T47D (cell line): ENCODE measurements around the gene SERPINA1.

Experiments used
- DNase-seq, 2 experiments: peaks; one replicate each; pipeline versions ENCODE4 v3.0.0 to v3.0.0-alpha.2; 2011 to 2012; ENCODE audit warnings: low read depth in 1 of 2, low spot score in 1 of 2
- JUND ChIP-seq: IDR thresholded peaks from 2 replicates; pipeline ENCODE4 v1.6.1; 2012; ENCODE audit warnings: low read depth
- in situ Hi-C: cut with HindIII; loops from 2 replicates; pipeline ENCODE4 v1.10.0; 2016; ENCODE audit warnings: low sequenced_read_pairs, low pct_unique_long_range_greater_than_20kb

Gene SERPINA1

GRCh38 chr14:94395282-94395887 is 7.0 kb upstream of the SERPINA1 start:
- in situ Hi-C loops = no loop called here
- no peak for TF ChIP-seq JUND

GRCh38 chr14:94394581-94395207 is 6.3 kb upstream of the SERPINA1 start:
- DNase-seq = peak in 1 of 2 experiments; percentile 77
- in situ Hi-C loops = no loop called here

More at GRCh38 chr14:94395282-94395887, 7.0 kb upstream of the SERPINA1 start:
- DNase-seq = no peak

GRCh38 chr14:94394025-94394493 is 5.7 kb upstream of the SERPINA1 start:
- no peak for TF ChIP-seq JUND
- no peak for DNase-seq
- in situ Hi-C loops = no loop called here

More at GRCh38 chr14:94394581-94395207, 6.3 kb upstream of the SERPINA1 start:
- TF ChIP-seq JUND = no peak

- DNase-seq = no peak
- TF ChIP-seq JUND = no peak
- in situ Hi-C loops = no loop called here
Observed at GRCh38 chr14:94393474-94393873, 5.1 kb upstream of the SERPINA1 start.

GRCh38 chr14:94392510-94392935 is 4.1 kb upstream of the SERPINA1 start:
- in situ Hi-C loops = no loop called here
- DNase-seq = no peak
- TF ChIP-seq JUND = no peak

- in situ Hi-C loops = no loop called here
- DNase-seq = peak in 1 of 2 experiments; percentile 50
- no peak for TF ChIP-seq JUND
Observed at GRCh38 chr14:94391281-94391975, 3.0 kb upstream of the SERPINA1 start.

GRCh38 chr14:94390372-94391086 is 2.1 kb upstream of the SERPINA1 start:
- in situ Hi-C loops = no loop called here
- TF ChIP-seq JUND = no peak
- DNase-seq = peak; percentile 47 to 100

GRCh38 chr14:94389731-94390371 is 1.4 kb upstream of the SERPINA1 start:
- TF ChIP-seq JUND = no peak
- no peak for DNase-seq
- in situ Hi-C loops = no loop called here

- no peak for TF ChIP-seq JUND
- in situ Hi-C loops = no loop called here
- no peak for DNase-seq
Observed at GRCh38 chr14:94389104-94389469, 685 bp upstream of the SERPINA1 start.

- no peak for DNase-seq
- TF ChIP-seq JUND = no peak
- in situ Hi-C loops = no loop called here
Observed at GRCh38 chr14:94388027-94388383, 397 bp downstream of the SERPINA1 start.

GRCh38 chr14:94387051-94388026 is 1.1 kb downstream of the SERPINA1 start:
- in situ Hi-C loops = no loop called here
- no peak for TF ChIP-seq JUND
- DNase-seq = peak in 1 of 2 experiments; percentile 54
